ENCODE results near the gene FSCN2.

The FSCN2 gene

DNA sequence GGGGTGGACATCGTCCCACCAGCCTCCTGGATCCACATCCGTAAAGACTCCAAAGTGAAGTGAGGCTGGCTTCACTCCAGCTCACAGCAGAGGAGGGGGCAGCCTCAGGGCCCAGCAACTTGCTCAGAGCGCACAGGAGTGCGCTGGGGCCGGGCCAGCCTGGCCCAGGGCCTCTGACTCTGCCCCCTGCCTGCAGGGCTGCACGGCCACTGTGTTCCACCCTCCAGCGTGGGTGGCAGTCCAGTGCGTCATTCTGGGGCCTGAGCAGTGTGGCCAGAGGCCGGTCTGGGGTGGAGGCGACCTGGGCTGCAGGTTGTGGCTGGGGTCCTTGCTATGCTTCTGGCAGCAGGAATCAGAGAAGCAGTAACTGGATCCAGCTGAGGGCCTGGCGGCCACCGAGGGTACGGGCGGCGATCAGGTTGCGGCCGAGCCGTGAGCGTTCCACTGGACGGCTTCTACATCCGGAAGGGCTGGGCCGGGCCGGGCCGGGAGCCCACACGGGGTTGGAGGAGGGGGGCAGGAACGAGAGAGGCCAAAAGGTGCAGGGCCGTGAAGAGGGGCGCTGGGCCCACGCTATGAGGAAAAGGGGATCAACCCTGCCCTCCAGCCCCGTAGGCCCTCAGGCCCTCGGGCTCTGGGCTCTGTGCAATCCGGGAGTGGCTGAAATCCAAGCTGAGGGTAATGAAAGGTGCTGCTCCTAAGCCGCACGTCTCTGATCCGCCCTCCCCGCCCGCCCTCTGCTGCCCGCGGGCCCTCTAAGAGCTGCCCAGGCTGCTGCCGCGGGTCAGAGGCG lies at the start of gene FSCN2:
TSS of gene FSCN2 (plus strand) at position 787 of the 793 bp plus-strand sequence. CDS start 155 bp downstream, outside the sequence.
- DNase-seq: no peak

GRCh38 chr17:81479175-81480071 lies 48.8 kb upstream of the FSCN2 start:
- no peak for DNase-seq

GRCh38 chr17:81480140-81481072 lies 47.8 kb upstream of the FSCN2 start:
- DNase-seq: peak in 2 of 51 donors; percentile 18 to 34

GRCh38 chr17:81481073-81481799 lies 46.9 kb upstream of the FSCN2 start:
- peak in 49 of 51 donors; percentile 14 to 83 (median 58) for DNase-seq

DNA sequence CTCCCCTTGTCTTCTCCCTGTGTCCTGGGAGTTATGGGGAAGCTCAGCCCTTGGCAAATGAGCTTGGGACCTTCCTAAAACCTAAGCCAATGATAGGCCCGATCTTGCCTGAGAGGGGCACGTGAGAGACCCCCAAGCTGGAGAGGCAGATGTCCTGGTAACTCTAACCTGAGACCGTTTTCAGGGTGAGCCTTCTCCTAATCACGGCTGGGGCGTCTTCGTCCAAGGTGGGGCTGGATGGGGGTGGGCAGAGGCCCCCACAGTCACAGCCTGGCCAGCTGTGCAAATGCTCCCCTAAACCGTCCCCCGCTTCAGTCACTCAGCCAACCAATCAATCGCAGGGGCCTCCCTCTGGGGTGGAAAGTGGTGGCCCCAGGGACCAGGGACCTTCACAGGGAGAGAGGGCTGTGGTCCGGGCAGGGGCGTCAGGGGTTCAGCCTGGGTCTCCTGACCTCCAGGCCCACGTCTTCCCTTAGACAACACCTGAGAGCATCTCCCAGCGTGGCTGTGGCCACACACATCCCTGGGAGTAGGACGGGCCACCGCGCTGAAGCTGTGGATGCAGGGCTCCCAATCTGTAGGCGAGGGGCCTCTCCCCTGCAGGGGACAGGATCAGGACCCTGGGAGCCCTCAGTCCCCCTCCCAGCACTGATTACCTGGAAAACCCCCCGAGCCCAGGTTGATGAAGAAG lies 46.2 kb upstream of the FSCN2 start:
- DNase-seq: no peak

GRCh38 chr17:81482673-81483072 lies 45.5 kb upstream of the FSCN2 start:
- DNase-seq: no peak

DNA sequence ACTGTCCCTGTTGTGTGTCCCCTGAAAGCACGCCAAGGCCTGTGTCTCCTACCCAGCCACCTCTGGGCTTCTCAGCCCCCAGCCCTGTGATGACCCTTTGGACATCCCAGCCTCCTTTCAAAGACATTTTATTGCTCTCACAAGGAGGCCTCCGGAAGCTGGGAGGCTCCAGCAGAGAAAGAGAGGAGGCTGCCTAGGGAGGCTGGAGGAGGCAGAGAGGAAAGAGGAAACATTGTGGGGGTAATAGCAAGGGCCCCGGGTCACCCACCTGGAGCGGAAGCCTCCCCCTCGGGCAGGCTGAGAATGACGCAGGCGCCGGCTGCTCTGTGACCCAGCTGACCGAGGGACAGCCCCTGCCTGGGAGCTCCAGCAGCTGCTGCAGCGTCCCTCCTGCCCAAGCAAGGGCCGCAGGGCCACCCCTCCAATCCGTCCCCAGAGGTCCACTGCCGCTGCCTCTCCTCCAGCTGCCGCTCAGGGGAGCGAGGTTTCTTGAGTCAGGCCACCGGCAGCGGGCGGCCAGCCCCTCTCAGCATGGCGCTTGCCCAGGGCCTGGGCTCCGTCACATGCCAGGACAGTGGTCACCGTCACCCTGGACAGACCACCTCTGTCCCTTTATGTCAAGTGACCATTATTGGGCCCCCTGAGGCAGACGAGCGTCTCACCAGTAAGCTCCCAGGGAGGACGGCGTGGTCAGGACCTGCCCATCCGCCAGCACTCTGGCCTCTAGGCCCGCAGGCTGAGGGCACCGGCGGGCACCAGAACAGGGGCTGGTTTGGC lies 44.9 kb upstream of the FSCN2 start:
- no peak for DNase-seq

DNA sequence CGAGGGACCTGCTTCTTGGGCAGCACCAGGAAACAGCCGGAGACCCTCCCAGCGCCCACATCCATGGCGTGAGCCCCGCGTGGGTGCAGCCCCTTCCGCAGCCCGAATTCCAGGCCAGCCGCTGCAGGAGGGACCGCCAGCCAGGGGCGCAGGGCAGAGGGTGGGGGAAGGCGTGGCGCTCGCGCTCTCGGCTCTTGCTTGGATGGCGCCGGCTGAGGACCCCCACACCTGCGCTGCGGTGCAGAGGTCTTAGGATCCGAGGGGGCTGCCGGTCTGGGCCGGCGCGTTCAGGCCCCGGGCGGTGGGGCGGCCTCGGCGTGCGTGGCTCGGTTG lies 44.3 kb upstream of the FSCN2 start:
- DNase-seq: no peak

DNA sequence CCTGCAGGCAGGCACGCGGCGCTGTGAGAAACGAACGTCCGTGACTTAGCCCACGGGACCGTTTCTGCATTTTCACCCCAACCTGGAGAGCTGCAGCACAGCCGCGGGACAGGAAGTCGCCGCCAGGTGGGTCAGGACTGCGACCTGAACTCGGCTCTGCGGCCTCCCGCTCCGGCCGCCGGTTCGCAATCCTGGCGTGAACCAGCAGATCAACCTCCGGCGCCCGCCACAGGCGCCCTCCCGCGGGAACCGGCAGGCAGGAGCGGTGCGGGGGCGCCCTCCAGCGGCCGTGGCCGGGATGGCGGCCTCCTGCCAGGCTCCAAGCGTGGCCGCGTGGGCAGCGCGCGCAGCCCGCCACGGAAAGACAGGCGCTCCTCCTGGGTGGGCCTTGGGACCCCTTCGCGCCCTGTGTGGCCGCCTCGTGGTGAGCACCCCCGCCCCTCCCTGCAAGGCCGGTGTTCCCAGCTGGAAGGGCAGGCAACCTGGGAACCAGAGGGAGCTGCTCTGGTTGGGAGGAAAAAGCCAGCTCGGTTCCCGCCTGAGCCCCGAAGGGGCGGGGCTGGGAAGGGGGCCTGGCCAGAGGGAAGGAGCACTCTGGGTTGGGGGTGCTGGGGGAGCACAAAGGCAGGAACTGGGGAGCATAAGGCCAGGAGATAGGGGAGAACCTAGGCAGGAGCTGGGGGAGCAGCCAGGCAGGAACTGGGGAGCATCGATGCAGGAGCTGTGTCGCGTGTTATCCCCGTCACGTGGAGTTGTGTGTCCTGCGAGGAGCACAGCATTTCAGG lies 43.8 kb upstream of the FSCN2 start:
- peak in 50 of 51 donors; percentile 24 to 92 (median 78) for DNase-seq

DNA sequence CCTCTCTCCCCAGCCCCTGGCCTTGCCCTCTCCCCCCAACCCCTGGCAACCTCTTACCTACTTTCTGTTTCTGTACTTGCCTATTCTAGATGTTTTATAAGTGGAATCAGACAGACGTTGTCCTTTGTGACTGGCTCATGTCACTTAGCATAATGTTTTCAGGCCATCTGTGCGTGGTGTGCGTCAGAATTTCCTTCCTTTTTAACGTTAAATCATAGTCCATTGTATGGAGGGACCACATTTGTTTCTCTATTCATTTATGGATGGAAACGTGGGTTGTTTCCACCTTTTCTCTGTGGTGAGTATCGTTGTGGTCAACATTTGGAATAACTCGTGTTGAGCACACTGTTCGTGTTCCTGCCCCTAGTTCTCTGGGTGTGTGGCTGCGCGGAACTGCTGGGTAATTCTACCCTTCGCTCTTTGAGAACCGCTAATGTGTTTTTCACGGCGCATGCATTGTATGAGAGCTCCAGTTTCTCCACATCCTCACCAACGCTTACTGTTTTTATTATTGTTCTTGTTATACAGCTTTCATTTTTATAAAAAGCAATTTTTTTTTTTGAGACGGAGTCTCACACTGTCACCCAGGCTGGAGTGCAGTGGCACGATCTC lies 41.9 kb upstream of the FSCN2 start:
- DNase-seq: no peak

GRCh38 chr17:81487089-81487486 lies 41.1 kb upstream of the FSCN2 start:
- DNase-seq: no peak

DNA sequence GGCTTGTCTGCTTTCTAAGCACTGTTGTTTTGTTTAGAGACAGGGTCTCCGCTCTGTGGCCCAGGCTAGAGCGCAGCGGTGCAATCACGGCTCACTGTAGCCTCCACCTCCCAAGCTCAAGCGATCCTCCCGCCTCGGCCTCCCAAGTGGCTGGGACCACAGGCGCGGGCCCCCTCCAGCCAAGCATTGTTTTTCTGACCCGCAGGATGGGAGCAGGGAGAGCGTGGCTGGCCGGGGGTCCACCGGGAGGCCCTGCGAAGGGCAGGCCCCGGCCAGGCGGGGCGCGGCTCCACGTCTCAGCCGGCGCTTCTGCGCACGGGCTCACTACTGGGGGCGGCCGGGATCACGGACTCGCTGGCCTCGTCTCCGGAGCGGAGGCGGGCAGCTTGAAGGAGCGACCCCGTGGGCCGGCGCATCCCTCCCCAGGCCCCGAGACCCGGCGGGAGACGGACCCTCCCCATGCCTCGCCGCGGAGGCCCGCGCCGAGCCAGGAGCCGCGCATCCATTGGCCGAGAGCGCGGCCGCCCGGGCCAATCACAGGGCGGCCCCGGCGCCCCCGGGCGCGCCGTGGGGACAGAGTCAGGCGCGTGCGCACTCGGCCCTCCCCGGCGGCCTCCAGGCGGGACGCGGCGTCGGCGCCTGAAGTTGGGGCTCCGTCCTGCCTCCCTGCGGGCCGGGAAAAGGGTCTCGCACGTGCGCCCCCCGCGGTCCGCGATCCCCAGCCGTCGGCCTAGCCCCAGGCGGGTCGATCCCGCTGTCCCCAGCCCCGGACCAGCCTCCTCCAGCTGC lies 40.5 kb upstream of the FSCN2 start:
- peak in 46 of 51 donors; percentile 17 to 86 (median 58) for DNase-seq

GRCh38 chr17:81488276-81488860 lies 39.8 kb upstream of the FSCN2 start:
- no peak for DNase-seq

- DNase-seq: peak in 1 of 51 donors; percentile 21
These were observed 38.9 kb upstream of the FSCN2 start for GRCh38 chr17:81489012-81489997.

Measured in hypothalamus (tissue), 51 donors.